ENCODE measurements around the gene ILF3.
"Not testable (repeated sequence)": the region's sequence is repeated elsewhere in the genome, so short reads cannot be mapped to it uniquely, and the experiment has no call there.

The ILF3 gene

DNA sequence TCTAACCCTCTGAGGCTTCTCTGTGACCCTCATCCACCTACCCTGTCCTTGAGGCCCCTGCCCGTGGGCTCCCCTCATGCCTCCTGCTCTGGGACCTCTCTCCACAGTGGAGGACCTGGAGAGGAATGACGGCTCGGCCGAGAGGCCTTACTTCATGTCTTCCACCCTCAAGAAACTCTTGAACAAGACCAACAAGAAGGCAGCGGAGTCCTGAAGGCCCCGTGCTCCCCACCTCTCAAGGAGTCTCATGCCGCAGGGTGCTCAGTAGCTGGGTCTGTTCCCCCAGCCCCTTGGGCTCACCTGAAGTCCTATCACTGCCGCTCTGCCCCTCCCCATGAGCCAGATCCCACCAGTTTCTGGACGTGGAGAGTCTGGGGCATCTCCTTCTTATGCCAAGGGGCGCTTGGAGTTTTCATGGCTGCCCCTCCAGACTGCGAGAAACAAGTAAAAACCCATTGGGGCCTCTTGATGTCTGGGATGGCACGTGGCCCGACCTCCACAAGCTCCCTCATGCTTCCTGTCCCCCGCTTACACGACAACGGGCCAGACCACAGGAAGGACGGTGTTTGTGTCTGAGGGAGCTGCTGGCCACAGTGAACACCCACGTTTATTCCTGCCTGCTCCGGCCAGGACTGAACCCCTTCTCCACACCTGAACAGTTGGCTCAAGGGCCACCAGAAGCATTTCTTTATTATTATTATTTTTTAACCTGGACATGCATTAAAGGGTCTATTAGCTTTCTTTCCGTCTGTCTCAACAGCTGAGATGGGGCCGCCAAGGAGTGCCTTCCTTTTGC, 10.8 kb upstream of the ILF3 start:
- no peak for DNase-seq

DNA sequence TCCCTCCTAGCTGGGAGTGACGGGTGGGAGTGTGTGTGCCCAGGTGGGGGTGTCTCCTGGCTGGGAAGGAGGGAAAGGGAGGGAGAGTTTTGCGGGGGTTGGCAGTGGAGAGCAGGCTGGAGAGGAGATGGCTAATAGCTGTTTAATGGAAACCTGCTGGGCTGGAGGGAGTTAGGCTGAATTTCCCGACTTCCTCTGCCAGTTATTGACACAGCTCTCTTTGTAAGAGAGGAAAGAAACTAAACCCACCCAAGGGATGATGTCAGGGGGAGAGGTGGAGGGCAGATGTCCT, 10.2 kb upstream of the ILF3 start:
- no peak for DNase-seq

DNA sequence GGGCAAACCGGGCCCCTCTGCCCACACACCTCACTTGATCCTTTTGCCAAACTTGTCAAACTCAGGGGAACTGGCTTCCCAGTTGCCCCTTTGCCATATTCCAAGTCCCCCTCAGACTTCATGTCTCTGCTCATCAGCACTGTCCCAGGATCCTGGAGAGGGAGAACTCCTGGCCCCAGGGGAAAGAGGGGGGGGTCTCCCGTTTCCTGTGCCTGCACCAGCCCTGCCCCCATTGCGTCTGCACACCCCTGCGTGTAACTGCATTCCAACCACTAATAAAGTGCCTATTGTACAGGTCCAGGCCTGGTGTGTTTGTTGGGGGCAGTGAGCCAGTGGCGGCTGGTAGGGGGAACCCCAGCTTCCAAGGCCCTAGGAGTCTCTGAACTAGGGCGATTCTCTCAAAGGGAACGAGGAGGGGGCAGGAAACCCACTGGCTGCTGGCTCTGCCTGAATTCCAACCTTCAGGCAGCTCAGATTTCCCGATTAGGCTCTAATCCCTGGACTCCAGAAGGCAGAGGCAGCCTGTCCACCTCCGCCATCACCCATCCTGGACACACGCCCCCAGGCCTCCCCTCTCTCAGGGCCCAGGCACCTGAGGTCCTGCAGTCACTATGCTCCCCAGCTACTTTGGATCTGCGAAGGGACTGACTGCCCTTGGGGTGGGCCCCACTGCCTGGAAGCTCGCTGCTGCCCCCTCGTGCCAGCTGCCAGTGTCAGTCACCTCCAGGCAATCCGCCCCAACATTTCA, 9.7 kb upstream of the ILF3 start:
- DNase-seq: peak; percentile 37

DNA sequence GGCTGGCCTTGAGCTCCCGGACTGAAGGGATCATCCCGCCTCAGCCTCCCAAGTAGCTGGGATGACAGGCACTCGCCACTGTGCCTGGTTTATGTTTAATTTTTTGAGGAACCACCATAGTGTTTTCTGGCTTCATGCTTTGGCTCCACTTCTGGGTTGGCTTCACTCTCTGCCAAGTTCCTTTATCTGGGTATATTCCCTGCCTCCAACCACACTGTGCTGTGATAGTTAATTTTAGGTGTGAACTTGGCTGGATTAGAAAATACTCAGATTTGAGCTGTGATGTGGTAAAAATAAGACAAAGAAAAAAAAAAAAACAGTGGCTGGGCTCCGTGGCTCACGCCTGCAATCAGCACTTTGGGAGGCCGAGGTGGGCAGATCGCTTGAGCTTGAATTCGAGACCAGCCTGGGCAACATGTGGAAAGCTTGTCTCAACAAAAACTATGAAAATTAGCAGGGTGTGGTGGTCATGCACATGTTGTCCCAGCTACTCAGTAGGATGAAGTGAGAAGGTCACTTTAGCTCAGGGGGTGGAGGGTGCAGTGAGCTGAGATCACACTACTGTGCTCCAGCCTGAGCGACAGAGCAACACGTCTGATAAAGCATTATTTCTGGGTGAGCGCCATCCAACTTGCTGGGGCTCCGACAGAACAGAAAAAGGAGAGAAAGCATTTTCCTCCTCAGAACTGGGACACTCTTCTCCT, 7.5 kb upstream of the ILF3 start:
- no peak for DNase-seq

- no peak for DNase-seq
Observed at GRCh38 chr19:10648360-10648759, 5.8 kb upstream of the ILF3 start.

DNA sequence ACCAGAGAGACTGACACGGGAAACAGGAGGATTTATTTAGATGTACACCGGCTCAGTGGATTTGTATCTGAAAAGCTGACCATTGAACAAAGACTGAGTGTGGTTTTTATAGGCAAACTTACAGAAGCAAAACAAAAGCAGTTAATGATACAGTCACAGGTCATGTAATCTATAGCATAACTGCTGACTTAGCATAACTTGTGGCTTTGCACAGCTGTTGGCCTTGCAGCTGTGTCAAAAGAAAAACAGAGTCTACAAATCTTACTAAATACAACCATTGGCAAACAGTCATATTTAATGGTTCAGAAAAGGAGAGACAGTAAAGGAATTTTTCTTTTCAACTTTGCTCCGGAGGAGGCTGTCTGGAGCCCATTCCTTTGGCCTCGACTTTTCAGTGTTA, 2.3 kb upstream of the ILF3 start:
- DNase-seq: no peak

- DNase-seq: no peak
Observed at GRCh38 chr19:10653482-10653731, 739 bp upstream of the ILF3 start.

DNA sequence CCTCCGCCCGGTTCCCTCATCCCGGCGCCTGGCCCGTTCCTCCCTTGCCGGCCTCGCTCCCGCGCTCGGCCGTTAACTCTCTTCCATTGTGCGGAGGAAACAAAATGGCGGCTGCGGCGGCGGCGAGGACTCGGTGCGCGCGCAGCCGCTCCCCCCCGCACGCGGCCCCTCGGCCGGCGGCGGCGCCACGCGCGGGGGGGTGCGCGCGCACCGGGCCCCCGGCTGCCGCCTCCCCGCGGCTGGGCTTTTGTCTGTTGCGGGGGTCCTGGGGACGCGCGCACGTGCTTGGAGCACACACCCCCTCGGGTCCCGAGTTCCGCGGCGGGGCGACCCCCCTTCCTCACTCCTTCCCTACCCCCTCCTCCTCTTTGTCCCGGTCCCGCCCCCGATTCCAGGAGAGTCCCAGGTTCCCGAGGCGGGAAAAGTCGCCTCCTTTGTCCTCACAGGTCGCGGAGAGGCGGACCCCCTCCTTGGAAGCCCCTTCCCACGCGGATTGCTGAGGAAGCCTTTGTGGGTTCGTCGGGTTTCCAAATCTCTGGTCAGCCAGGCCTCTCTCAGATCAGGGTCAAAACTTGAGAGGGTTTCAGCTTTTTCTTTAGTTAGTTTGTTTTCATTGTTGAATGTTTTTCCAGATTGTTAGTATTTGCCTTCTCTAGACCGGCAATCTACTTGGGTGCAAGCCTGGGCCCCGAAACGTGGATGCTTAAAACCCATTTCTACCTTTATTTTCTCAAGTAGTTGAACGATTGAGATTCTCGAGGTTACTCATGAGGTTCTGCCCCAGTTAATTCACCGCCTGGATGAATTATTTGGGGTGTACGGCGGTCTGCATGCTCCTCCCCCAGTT, 687 bp downstream of the ILF3 start:
- DNase-seq: no peak

DNA sequence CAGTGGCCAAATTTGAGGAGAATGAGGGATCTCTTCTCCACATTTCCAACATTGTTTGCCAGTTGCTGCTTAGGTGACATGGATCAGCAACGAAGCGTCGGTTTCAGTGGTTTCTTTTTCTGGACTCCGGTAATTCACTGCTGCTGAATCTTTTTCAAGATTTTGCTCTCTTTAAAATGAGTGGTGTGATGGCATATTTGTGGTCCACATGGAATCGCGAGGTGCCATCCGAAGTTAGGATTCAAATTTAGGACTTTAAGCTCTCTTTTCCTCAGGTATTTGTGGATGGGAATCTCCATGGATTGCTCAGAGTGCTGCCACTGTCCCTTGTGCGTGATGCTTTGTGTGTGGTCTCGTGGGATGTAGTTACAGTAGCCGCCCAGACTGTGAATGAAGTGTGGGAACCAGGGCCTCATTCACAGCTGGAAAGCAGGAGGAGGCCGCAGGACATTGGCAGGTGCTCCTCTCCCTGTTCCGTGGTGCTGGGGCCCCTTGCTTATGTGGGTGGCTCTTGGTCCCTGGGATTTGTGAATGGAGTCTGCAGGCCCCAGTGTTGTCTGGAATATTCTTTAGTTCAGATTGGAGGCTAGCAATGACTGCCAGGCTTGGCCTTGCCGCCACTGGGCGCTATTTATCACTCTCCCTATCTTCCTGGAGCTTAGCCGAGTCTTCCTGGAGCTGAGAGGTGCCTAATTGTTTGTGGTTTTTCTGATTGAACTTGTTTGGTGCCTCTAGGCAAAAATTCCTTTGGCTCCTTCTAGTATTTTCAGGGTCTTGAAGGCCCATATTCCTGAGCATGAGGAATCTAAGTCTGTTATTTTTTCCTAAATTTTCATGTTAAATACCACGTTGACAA, 1.5 kb downstream of the ILF3 start:
- no peak for DNase-seq

GRCh38 chr19:10660346-10660745, 6.2 kb downstream of the ILF3 start:
- DNase-seq: no peak

DNA sequence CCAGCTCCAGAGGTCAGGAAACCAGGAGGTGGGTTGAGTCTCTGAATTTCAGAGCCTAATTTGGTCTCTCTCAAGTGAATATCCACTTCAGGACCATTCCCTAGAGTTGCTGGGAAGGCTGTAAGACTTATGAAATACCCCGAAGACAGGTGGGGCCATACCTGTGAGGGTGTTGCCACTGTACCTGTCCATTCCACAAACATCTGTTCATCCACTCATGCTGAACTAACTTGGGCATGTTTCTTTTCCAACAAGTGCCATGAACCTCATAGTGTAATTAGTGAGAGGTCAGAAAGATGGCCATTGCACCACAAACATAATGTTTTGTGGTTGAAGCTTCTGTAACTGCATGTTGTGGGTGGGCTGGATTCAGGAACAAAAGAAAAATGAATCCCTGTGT, 7.8 kb downstream of the ILF3 start:
- no peak for DNase-seq

DNA sequence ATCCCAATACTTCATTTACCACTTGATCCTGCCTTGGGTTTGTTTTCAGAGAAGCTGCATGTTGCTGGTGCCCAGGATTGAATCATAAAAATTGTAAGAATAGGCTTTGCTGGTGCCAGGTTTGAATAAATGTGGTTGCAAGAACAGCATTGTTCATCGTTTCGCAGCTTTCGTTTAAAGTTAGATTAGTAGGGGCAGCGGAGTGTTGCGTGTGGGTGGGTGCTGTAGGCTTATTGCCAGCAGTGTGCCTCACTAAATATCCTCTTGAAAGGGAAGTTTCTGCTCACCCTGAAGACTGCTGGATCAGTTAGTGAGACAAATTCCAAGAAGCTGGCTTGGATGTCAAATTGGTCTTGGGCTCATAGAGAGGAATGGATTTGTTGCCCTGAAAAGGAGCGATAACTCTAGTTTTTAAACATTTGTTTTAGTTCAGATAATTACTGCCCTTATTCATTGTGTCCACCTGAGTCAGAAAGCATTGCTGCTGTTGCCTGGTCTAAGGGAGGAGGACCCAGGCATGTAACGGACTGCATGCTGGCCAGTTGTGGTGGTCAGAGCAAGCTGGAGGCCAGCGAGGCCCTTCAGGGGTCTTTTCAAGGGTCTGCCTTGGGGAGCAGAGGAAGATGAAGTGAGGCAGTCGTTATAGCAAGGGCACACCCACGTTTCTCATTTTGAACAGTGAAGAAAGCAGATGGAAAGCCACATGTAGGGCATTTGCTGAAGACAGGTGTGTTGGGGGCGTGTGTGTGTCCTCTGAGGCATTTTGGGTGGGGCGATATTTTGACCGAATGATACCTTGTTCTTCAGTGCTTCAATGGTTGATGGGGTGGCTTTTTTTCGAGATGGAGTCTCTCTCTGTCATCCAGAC, 8.5 kb downstream of the ILF3 start:
- DNase-seq: no peak

- DNase-seq: not testable (repeated sequence)
Observed at GRCh38 chr19:10663252-10663563, 9.1 kb downstream of the ILF3 start.

- DNase-seq: no peak
Observed at GRCh38 chr19:10667867-10668266, 13.7 kb downstream of the ILF3 start.

GRCh38 chr19:10669246-10669645, 15.1 kb downstream of the ILF3 start:
- DNase-seq: no peak

- no peak for DNase-seq
Observed at GRCh38 chr19:10670182-10670581, 16.0 kb downstream of the ILF3 start.

GRCh38 chr19:10670876-10671804, 17.0 kb downstream of the ILF3 start:
- DNase-seq: no peak

DNA sequence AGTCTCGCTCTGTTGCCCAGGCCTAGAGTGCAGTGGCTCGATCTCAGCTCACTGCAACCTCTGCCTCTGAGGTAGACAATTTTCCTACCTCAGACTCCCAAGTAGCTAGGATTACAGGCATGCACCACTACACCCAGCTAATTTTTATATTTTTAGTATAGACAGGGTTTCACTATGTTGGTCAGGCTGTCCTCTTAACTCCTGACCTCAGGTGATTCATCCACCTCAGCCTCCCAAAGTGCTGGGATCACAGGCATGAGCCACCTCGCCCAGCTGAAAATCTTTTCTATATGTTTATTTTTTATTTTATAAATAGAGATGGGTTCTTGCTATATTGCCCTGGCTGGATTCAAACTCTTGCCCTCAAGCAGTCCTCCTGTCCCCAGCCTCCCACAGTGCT, 17.8 kb downstream of the ILF3 start:
- not testable (repeated sequence) for DNase-seq

GRCh38 chr19:10675214-10675613, 21.1 kb downstream of the ILF3 start:
- not testable (repeated sequence) for DNase-seq

- DNase-seq: no peak
Observed at GRCh38 chr19:10677751-10678150, 23.6 kb downstream of the ILF3 start.
